Measurements from ENCODE around the gene PTAR1. TPM values are rescaled to one million over a fixed set of nuclear protein-coding genes. Genes with fewer than 3 reads are reported as not detected.

PTAR1 gene
- total RNA-seq, 2 donors from 2014 or later = 47.6 to 54.0 TPM

- 54% methylated on average over 3 of the region's 3 CpGs for WGBS
- Histone ChIP-seq H3K27me3 (replicated peaks; ENCODE audit: insufficient read depth) (no peaks in the 10 kb centered on the region), H3K4me1 (replicated peaks) (no peaks in the 10 kb centered on the region), H3K4me3 (no peak overlapping the region), H3K9me3 (no peaks in the 10 kb centered on the region), H3K27ac (no peak overlapping the region), H3K36me3 (no peaks in the 10 kb centered on the region)
- TF ChIP-seq, protein P1, sequence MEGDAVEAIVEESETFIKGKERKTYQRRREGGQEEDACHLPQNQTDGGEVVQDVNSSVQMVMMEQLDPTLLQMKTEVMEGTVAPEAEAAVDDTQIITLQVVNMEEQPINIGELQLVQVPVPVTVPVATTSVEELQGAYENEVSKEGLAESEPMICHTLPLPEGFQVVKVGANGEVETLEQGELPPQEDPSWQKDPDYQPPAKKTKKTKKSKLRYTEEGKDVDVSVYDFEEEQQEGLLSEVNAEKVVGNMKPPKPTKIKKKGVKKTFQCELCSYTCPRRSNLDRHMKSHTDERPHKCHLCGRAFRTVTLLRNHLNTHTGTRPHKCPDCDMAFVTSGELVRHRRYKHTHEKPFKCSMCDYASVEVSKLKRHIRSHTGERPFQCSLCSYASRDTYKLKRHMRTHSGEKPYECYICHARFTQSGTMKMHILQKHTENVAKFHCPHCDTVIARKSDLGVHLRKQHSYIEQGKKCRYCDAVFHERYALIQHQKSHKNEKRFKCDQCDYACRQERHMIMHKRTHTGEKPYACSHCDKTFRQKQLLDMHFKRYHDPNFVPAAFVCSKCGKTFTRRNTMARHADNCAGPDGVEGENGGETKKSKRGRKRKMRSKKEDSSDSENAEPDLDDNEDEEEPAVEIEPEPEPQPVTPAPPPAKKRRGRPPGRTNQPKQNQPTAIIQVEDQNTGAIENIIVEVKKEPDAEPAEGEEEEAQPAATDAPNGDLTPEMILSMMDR (IDR thresholded peaks at IDR 0.05) = no peak
- TF ChIP-seq POLR2AphosphoS5 (IDR thresholded peaks at IDR 0.05) = no peak
- intact Hi-C loops (cut with DNase I) = loop anchor here (10.0 kb wide), 1 partner anchor 169 kb away; no protein-coding TSS in a partner anchor
- DNase-seq (ENCODE audit: low spot score) = no peak
Observed at GRCh38 chr9:69745716-69746437, 13.9 kb downstream of the PTAR1 start.

DNA sequence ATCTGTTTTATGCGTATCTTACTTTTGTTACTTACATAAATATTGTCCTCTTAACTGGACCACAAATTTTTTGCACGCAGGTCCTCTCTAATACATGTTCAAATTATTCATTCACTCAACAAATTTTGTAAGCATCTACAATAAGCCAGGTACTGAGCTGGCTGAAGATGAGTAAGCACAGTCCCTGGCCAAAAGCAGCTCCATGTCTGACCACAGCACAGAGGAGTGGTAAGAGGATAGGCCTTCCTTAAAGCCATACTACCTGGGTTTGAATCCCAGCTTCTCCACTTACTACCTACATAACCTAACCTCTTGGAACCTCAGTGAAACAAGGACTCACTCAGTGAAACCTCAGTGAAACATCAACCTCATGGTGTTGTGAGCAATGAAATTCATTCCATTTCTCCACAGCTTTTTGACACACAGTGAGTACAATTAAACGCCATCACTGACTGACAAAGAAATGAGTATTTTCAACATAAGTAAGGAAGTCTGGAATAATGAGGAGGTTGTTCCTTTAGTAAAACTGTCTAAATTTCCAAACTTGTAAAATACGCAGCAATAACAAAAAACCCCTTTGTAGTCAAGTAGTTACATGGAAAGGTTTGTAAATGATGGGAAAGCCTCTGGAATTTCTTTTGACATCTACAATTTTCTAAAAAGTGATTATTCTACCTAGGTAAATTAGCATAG, 15.0 kb downstream of the PTAR1 start:
- intact Hi-C loops (cut with DNase I) = loop anchor here (10.0 kb wide), 1 partner anchor 170 kb away; no protein-coding TSS in a partner anchor
- Histone ChIP-seq H3K4me3 (no peak overlapping the region), H3K9me3 (no peaks in the 10 kb centered on the region), H3K4me1 (replicated peaks) (no peaks in the 10 kb centered on the region), H3K27ac (no peak overlapping the region), H3K36me3 (no peaks in the 10 kb centered on the region), H3K27me3 (replicated peaks; ENCODE audit: insufficient read depth) (no peaks in the 10 kb centered on the region)
- DNase-seq (ENCODE audit: low spot score) = no peak
- TF ChIP-seq, protein P1 (IDR thresholded peaks at IDR 0.05) = no peak
- no peak for TF ChIP-seq POLR2AphosphoS5 (IDR thresholded peaks at IDR 0.05)
- TF ChIP-seq POLR2A (IDR thresholded peaks at IDR 0.05) = no peak
- WGBS = 88% methylated on average over 4 of the region's 4 CpGs

DNA sequence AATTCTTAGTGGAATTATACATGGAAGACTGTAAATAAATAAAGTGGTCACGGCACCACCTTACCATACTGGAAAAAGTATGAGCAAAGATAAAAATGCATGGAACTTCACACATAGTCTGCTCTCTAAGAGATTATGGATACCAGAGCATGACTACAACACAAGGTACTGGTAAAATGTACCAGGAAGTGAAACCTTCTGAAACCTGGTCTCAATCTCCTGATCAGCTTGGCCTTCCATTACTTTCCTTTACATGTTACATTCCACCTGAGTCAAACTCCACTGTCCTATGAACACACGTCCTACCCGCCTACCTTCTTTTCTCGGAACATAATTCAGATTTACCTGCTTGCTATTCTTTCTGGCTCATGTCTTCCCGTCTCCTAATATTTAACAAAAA, 15.9 kb downstream of the PTAR1 start:
- TF ChIP-seq POLR2AphosphoS5 (IDR thresholded peaks at IDR 0.05) (no peak), POLR2A (IDR thresholded peaks at IDR 0.05) (no peak)
- TF ChIP-seq, protein P1 (IDR thresholded peaks at IDR 0.05) = no peak
- DNase-seq (ENCODE audit: low spot score) = no peak
- Histone ChIP-seq H3K4me3 (no peak overlapping the region), H3K36me3 (no peaks in the 10 kb centered on the region), H3K27ac (no peak overlapping the region), H3K9me3 (no peaks in the 10 kb centered on the region), H3K27me3 (replicated peaks; ENCODE audit: insufficient read depth) (no peaks in the 10 kb centered on the region), H3K4me1 (replicated peaks) (no peaks in the 10 kb centered on the region)
- intact Hi-C loops (cut with DNase I) = loop anchor here (10.0 kb wide), 1 partner anchor 171 kb away; no protein-coding TSS in a partner anchor
- 96% methylated on average over 5 of the region's 5 CpGs for WGBS

DNA sequence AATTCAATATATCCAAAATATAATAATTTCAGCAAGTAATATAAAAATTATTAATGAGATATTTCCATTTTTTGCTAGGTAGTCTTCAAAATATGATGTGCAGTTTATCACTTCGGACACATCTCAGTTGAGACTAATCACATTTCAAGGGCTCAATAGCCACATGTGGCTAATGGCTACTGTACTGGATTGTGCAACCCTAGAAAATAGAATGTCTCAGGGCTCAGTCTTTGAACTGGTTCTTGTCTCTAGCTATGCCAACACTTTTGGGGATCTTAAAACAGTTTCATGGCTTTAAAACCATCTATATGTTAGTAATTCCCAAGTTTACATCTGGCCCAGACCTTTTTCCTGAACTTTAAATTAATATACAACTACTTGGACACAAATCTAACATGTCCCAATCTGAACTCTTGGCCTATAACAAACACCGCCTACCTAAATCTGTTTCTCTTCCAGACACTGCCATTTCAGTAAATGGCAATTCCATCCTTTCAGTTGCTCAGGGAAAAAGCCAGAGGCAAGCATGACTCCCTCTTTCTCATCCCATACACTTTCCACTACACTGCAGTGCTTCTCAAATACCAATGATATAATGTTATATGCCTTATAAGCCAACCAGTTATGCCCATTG, 18.8 kb downstream of the PTAR1 start:
- Histone ChIP-seq H3K9me3 (no peaks in the 10 kb centered on the region), H3K27me3 (replicated peaks; ENCODE audit: insufficient read depth) (no peaks in the 10 kb centered on the region), H3K4me3 (no peak overlapping the region), H3K36me3 (no peaks in the 10 kb centered on the region), H3K4me1 (replicated peaks) (no peaks in the 10 kb centered on the region), H3K27ac (no peak overlapping the region)
- WGBS = 93% methylated on average over 2 of the region's 2 CpGs
- intact Hi-C loops (cut with DNase I) = loop anchor here (10.0 kb wide), 1 partner anchor 174 kb away; no protein-coding TSS in a partner anchor
- no peak for DNase-seq (ENCODE audit: low spot score)
- TF ChIP-seq POLR2A (IDR thresholded peaks at IDR 0.05) (no peak), POLR2AphosphoS5 (IDR thresholded peaks at IDR 0.05) (no peak)
- TF ChIP-seq, protein P1 (IDR thresholded peaks at IDR 0.05) = no peak

Measured in prostate gland (tissue), 2 donors.